GM21723 (cell line): ENCODE results near the gene CEPT1.
A peak's percentile ranks its signal among the peaks of the same experiment; 100 is the strongest.
"Not testable (repeated sequence)": the region's sequence is repeated elsewhere in the genome, so short reads cannot be mapped to it uniquely, and the experiment has no call there.

Experiments used
- ATAC-seq: cut with Tn5 transposase; IDR thresholded peaks from one replicate; pipeline ENCODE4 v1.9.1; 2021; ENCODE audit warnings: mild to moderate bottlenecking, moderate library complexity; ENCODE audit not compliant: unreplicated experiment

The CEPT1 gene

GRCh38 chr1:111208921-111209320 is 68.9 kb downstream of the CEPT1 start:
- no peak for ATAC-seq

- no peak for ATAC-seq
These were observed 69.6 kb downstream of the CEPT1 start for GRCh38 chr1:111209622-111210021.

- no peak for ATAC-seq
These were observed 71.9 kb downstream of the CEPT1 start for GRCh38 chr1:111211921-111212320.

- ATAC-seq, result no peak
These were observed 72.8 kb downstream of the CEPT1 start for GRCh38 chr1:111212634-111213335.

GRCh38 chr1:111213412-111213811 is 73.4 kb downstream of the CEPT1 start:
- ATAC-seq, result no peak

GRCh38 chr1:111214074-111214801 is 74.2 kb downstream of the CEPT1 start:
- no peak for ATAC-seq

- ATAC-seq, result no peak
These were observed 74.9 kb downstream of the CEPT1 start for GRCh38 chr1:111214884-111215283.

- ATAC-seq, result not testable (repeated sequence)
These were observed 75.3 kb downstream of the CEPT1 start for GRCh38 chr1:111215285-111215684.

GRCh38 chr1:111216751-111217150 is 76.7 kb downstream of the CEPT1 start:
- no peak for ATAC-seq

GRCh38 chr1:111217183-111217910 is 77.3 kb downstream of the CEPT1 start:
- no peak for ATAC-seq

GRCh38 chr1:111218701-111219556 is 78.9 kb downstream of the CEPT1 start:
- ATAC-seq, result peak; percentile 1

- ATAC-seq, result peak; percentile 36
These were observed 79.7 kb downstream of the CEPT1 start for GRCh38 chr1:111219557-111220286.

- no peak for ATAC-seq
These were observed 80.4 kb downstream of the CEPT1 start for GRCh38 chr1:111220302-111220890.

GRCh38 chr1:111221276-111221632 is 81.2 kb downstream of the CEPT1 start:
- ATAC-seq, result no peak

GRCh38 chr1:111221633-111222291 is 81.7 kb downstream of the CEPT1 start:
- peak; percentile 65 for ATAC-seq

- ATAC-seq, result peak; percentile 1
These were observed 82.5 kb downstream of the CEPT1 start for GRCh38 chr1:111222308-111223125.

GRCh38 chr1:111223126-111223685 is 83.2 kb downstream of the CEPT1 start:
- no peak for ATAC-seq

- ATAC-seq, result no peak
These were observed 85.1 kb downstream of the CEPT1 start for GRCh38 chr1:111225091-111225490.
